HEK293T (cell line): ENCODE results near the gene UFSP1.

ENCODE experiments used
- L3MBTL2 ChIP-seq: fragments of 450-650 bp; conservative IDR thresholded peaks from 2 replicates; pipeline ENCODE4 v1.6.1; 2016; ENCODE audit warnings: mild to moderate bottlenecking
- SP1 ChIP-seq: fragments of 450-650 bp; IDR thresholded peaks from 2 replicates; pipeline ENCODE4 v1.6.1; 2017
- SUZ12 ChIP-seq: fragments of 450-650 bp; IDR thresholded peaks from 2 replicates; pipeline ENCODE4 v1.6.1; 2016; ENCODE audit warnings: mild to moderate bottlenecking

GRCh38 chr7:100902638-100903037, 13.1 kb upstream of the UFSP1 start:
- TF ChIP-seq L3MBTL2: no peak
- TF ChIP-seq SP1: no peak
- no peak for TF ChIP-seq SUZ12
